Caco-2 (cell line): ENCODE results near the gene CLIC4. TPM values are rescaled to one million over a fixed set of nuclear protein-coding genes. Genes with fewer than 3 reads are reported as not detected.

ENCODE experiments used
- BruUV-seq: library from RNA; stranded (reverse); fragments of 400-500 nt; replicated peaks from 2 replicates; lab custom pipeline; 2021; lab: Mats Ljungman, UMichigan
- CTCF ChIA-PET: fragments of 300-600 bp; sonication (Branson Sonifier 250); formaldehyde crosslinking; loops from one replicate; lab custom pipeline; 2022; ENCODE audit warnings: antibody characterized with exemption; lab: Charles Lee
- POLR2A ChIA-PET: fragments of 300-600 bp; sonication (Branson Sonifier 250); formaldehyde crosslinking; loops from one replicate; lab custom pipeline; 2022; ENCODE audit warnings: antibody characterized with exemption; lab: Charles Lee
- DNase-seq, 2 experiments: peaks; one replicate each; pipeline versions ENCODE4 v3.0.0 to v3.0.0-alpha.2; 2020 to 2022
- H3K27me3 ChIP-seq: replicated peaks from 2 replicates; pipeline ENCODE4 v1.6.0; 2011; ENCODE audit warnings: low read length; ENCODE audit not compliant: control insufficient read depth, insufficient read depth
- H3K36me3 ChIP-seq: 2 replicates; pipeline ENCODE4 v1.5.1; 2011; ENCODE audit warnings: low read length; ENCODE audit not compliant: control insufficient read depth, insufficient read depth
- H3K4me1 ChIP-seq: fragments of 250-450 bp; sonication (Bioruptor Pico); 2 replicates; pipeline ENCODE4 v1.5.1; 2020; ENCODE audit warnings: mild to moderate bottlenecking
- H3K4me3 ChIP-seq: 2 replicates; pipeline ENCODE4 v1.5.1; 2011; ENCODE audit warnings: low read depth, mild to moderate bottlenecking, control low read depth, low read length
- H3K9me3 ChIP-seq: fragments of 250-450 bp; sonication (Bioruptor Pico); 2 replicates; pipeline ENCODE4 v1.5.1; 2020; ENCODE audit warnings: mild to moderate bottlenecking, moderate library complexity
- H3K27ac Mint-ChIP-seq: one replicate; pipeline ENCODE4 v1.8.0; 2022; ENCODE audit warnings: mixed read lengths; ENCODE audit not compliant: unreplicated experiment
- H3K27me3 Mint-ChIP-seq: one replicate; pipeline ENCODE4 v1.8.0; 2022; ENCODE audit warnings: mixed read lengths; ENCODE audit not compliant: insufficient read depth, unreplicated experiment
- H3K36me3 Mint-ChIP-seq: one replicate; pipeline ENCODE4 v1.8.0; 2022; ENCODE audit warnings: mild to moderate bottlenecking, mixed read lengths; ENCODE audit not compliant: insufficient read depth, unreplicated experiment
- H3K4me1 Mint-ChIP-seq: one replicate; pipeline ENCODE4 v1.8.0; 2022; ENCODE audit warnings: low read depth, mixed read lengths; ENCODE audit not compliant: unreplicated experiment
- H3K4me3 Mint-ChIP-seq: one replicate; pipeline ENCODE4 v1.8.0; 2022; ENCODE audit warnings: mild to moderate bottlenecking, moderate library complexity, mixed read lengths; ENCODE audit not compliant: unreplicated experiment
- H3K9me3 Mint-ChIP-seq: one replicate; pipeline ENCODE4 v1.8.0; 2022; ENCODE audit warnings: mixed read lengths; ENCODE audit not compliant: unreplicated experiment
- intact Hi-C: fragments of 100-400 bp; cut with micrococcal nuclease; formaldehyde crosslinking; loops from one replicate; pipeline ENCODE4 v1.10.0; 2022; ENCODE audit not compliant: unreplicated experiment
- total RNA-seq: library from RNA; stranded (reverse); gene quantifications from 2 replicates; pipeline ENCODE4 v1.2.3, GENCODE V29; 2022
- TF ChIP-seq, protein P1 (sequence below), 2 experiments: fragments of 200-600 bp in 1 of 2; IDR thresholded peaks; 1 replicate in 1 of 2; 2 replicates in 1 of 2; pipeline versions ENCODE4 v1.5.1 to v1.8.0; 2011 to 2022; ENCODE audit warnings: antibody characterized with exemption in 1 of 2, control low read depth in 1 of 2, inconsistent platforms in 1 of 2, low read depth in 1 of 2, low read length in 1 of 2, mild to moderate bottlenecking in 1 of 2, moderate library complexity in 1 of 2; ENCODE audit not compliant: insufficient read depth in 1 of 2, severe bottlenecking in 1 of 2, unreplicated experiment in 1 of 2

Gene CLIC4
- total RNA-seq, 1 experiment from 2014 or later, result 140 TPM

DNA sequence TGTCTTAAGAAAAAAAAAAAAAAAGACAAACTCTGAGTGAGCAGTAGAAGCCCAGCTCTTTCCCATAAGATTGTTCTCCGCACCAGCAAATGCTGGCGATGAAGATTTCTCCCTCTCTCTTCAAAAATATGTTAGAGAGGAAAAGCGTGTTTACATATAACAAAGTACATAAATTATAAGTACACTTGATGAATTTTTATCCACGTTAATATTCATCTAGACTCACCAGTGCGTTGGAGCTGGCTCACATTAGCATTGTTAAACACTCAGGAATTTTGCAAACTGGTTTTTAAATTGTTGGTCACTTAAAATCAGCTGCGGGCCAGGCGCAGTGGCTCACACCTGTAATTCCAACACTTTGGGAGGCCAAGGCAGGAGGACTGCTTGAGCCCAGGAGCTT lies 128.8 kb downstream of the CLIC4 start:
- Mint-ChIP-seq H3K27me3 (no peaks in the 10 kb centered on the region), H3K4me3 (no peak overlapping the region), H3K9me3 (no peaks in the 10 kb centered on the region), H3K36me3 (no peaks in the 10 kb centered on the region), H3K4me1 (peaks cover 7% of the 10 kb centered on the region), H3K27ac (no peak overlapping the region)
- H3K27me3 ChIP-seq, result no peaks in the 10 kb centered on the region
- BruUV-seq, result no TSS peak
- H3K9me3 ChIP-seq, result no peaks in the 10 kb centered on the region
- no peak for DNase-seq
- intact Hi-C loops, result no loop called here
- no peak overlapping the region for H3K4me3 ChIP-seq
- H3K36me3 ChIP-seq, result no peaks in the 10 kb centered on the region
- ChIA-PET CTCF (no interaction called here), POLR2A (no interaction called here)
- peaks cover 9% of the 10 kb centered on the region for H3K4me1 ChIP-seq
- TF ChIP-seq, protein P1, sequence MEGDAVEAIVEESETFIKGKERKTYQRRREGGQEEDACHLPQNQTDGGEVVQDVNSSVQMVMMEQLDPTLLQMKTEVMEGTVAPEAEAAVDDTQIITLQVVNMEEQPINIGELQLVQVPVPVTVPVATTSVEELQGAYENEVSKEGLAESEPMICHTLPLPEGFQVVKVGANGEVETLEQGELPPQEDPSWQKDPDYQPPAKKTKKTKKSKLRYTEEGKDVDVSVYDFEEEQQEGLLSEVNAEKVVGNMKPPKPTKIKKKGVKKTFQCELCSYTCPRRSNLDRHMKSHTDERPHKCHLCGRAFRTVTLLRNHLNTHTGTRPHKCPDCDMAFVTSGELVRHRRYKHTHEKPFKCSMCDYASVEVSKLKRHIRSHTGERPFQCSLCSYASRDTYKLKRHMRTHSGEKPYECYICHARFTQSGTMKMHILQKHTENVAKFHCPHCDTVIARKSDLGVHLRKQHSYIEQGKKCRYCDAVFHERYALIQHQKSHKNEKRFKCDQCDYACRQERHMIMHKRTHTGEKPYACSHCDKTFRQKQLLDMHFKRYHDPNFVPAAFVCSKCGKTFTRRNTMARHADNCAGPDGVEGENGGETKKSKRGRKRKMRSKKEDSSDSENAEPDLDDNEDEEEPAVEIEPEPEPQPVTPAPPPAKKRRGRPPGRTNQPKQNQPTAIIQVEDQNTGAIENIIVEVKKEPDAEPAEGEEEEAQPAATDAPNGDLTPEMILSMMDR (IDR thresholded peaks at IDR 0.05; ENCODE audit: insufficient read depth in 1 of 2, low read depth in 1 of 2, low read length in 1 of 2, severe bottlenecking in 1 of 2, unreplicated experiment in 1 of 2), result no peak

DNA sequence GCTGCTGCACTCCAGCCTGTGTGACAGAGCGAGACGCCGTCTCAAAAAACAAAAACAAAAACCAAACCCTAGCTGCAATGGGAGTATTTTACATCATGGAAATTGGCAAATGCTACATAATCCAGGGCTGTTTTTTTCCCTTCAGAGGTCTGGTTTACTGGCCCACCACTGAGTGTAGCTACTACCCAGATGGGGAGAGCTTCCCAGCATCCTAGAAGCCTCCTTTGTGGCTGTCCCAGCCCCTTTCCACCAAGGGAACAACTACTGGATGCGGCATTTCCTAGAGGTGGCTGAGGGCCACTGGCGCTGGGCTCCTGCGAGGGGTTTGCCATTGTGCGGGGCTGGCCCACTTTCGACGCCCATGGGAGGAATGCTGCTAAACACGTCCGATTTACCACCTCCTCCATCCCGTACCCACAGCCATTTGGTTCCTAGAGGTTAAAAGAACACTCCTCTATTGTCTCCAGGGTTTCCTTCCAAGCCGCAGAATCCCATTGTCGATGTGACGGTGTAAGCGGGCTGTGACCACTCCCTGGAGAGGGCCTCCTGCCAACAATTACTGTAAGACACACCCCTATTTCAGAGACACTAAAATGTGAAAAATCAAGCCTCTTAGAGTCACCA lies 129.5 kb downstream of the CLIC4 start:
- peaks cover 9% of the 10 kb centered on the region for H3K4me1 ChIP-seq
- Mint-ChIP-seq H3K27me3 (no peaks in the 10 kb centered on the region), H3K4me1 (peaks cover 8% of the 10 kb centered on the region), H3K27ac (no peak overlapping the region), H3K9me3 (no peaks in the 10 kb centered on the region), H3K4me3 (no peak overlapping the region), H3K36me3 (no peaks in the 10 kb centered on the region)
- intact Hi-C loops, result no loop called here
- no peaks in the 10 kb centered on the region for H3K9me3 ChIP-seq
- POLR2A ChIA-PET, result no interaction called here
- no peaks in the 10 kb centered on the region for H3K27me3 ChIP-seq
- TF ChIP-seq, protein P1 (IDR thresholded peaks at IDR 0.05; ENCODE audit: insufficient read depth in 1 of 2, low read depth in 1 of 2, low read length in 1 of 2, severe bottlenecking in 1 of 2, unreplicated experiment in 1 of 2), result no peak
- CTCF ChIA-PET, result no interaction called here
- no peaks in the 10 kb centered on the region for H3K36me3 ChIP-seq
- no peak for DNase-seq
- H3K4me3 ChIP-seq, result no peak overlapping the region
- no TSS peak for BruUV-seq

DNA sequence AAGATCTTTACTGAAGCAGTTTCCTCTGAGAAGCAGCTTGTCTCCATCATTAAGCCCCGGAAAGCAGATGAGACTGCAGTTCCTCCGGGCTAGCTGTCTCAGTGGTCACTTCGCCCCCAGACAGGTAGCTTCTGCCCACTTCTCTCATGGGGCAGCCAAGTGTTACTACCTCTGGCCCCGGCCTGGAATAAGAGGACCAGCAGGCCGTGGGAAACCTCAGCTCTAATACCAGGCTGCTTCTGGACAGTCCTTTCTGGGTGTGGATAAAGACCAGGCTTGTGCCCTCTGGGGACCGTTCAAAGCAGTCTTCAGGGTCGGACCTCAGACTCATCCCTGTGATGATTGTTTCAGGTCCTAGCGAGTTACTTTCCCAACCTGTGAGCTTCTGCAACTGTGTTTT lies 130.0 kb downstream of the CLIC4 start:
- peaks cover 8% of the 10 kb centered on the region for H3K4me1 Mint-ChIP-seq
- DNase-seq, result no peak
- H3K27me3 ChIP-seq, result no peaks in the 10 kb centered on the region
- H3K36me3 ChIP-seq, result no peaks in the 10 kb centered on the region
- BruUV-seq, result no TSS peak
- POLR2A ChIA-PET, result no interaction called here
- no peaks in the 10 kb centered on the region for H3K9me3 Mint-ChIP-seq
- CTCF ChIA-PET, result no interaction called here
- H3K4me3 Mint-ChIP-seq, result no peak overlapping the region
- H3K9me3 ChIP-seq, result no peaks in the 10 kb centered on the region
- H3K27ac Mint-ChIP-seq, result no peak overlapping the region
- peaks cover 9% of the 10 kb centered on the region for H3K4me1 ChIP-seq
- TF ChIP-seq, protein P1 (IDR thresholded peaks at IDR 0.05; ENCODE audit: insufficient read depth in 1 of 2, low read depth in 1 of 2, low read length in 1 of 2, severe bottlenecking in 1 of 2, unreplicated experiment in 1 of 2), result no peak
- H3K36me3 Mint-ChIP-seq, result no peaks in the 10 kb centered on the region
- intact Hi-C loops, result no loop called here
- H3K4me3 ChIP-seq, result no peak overlapping the region
- H3K27me3 Mint-ChIP-seq, result no peaks in the 10 kb centered on the region
